ENCODE results near the gene MEF2B.
A peak's percentile ranks its signal among the peaks of the same experiment; 100 is the strongest.
"Not testable (repeated sequence)": the region's sequence is repeated elsewhere in the genome, so short reads cannot be mapped to it uniquely, and the experiment has no call there.

MEF2B gene

DNA sequence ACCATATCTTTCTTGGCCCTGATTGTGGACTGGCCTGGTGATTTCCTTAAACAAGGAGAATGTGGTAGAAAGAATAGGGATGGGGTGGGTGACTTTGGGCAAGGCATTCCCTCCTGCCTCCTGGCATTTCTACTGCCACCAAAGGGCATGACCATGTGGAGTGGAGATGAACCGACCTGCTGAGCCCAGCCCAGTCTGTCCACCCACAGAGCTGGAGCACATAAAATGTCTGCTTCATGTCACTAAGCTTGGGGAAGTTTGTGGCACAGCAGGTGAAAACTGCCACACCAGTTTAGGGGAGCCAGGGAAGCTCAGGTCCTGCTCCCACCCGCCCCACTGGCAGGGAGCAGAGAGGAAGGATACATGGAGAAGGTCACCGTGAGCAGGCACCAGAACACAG, 38.1 kb downstream of the MEF2B start:
- DNase-seq (ENCODE audit: low spot score): no peak

GRCh38 chr19:19126102-19126501, 44.0 kb downstream of the MEF2B start:
- no peak for DNase-seq (ENCODE audit: low spot score)

- no peak for DNase-seq (ENCODE audit: low spot score)
These were observed 46.7 kb downstream of the MEF2B start for GRCh38 chr19:19123386-19123785.

- no peak for DNase-seq (ENCODE audit: low spot score)
These were observed 47.2 kb downstream of the MEF2B start for GRCh38 chr19:19122902-19123301.

DNA sequence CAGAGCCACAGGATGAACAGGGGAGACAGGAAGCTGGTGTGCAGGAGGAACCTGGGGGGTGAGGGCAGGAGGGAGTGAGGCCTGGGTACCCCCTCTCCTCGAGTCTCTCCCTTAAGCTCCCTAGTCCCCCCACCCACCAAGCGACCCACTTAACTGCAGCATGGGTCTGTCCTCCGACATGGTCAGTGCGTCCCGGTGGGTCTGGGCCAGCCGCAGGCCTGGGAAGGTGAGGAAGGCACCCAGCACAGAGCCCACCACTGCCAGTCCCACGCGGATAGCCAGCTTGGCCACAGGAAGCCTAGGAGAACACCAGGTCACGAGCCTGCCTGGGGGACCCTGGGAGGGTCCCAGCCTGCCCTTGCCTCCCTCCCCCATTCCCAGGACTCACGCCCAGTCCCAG, 48.7 kb downstream of the MEF2B start:
- no peak for DNase-seq (ENCODE audit: low spot score)

GRCh38 chr19:19120308-19121231, 49.5 kb downstream of the MEF2B start:
- DNase-seq (ENCODE audit: low spot score): peak; percentile 49

GRCh38 chr19:19119325-19120237, 50.5 kb downstream of the MEF2B start:
- DNase-seq (ENCODE audit: low spot score): no peak

- no peak for DNase-seq (ENCODE audit: low spot score)
These were observed 54.1 kb downstream of the MEF2B start for GRCh38 chr19:19115954-19116353.

DNA sequence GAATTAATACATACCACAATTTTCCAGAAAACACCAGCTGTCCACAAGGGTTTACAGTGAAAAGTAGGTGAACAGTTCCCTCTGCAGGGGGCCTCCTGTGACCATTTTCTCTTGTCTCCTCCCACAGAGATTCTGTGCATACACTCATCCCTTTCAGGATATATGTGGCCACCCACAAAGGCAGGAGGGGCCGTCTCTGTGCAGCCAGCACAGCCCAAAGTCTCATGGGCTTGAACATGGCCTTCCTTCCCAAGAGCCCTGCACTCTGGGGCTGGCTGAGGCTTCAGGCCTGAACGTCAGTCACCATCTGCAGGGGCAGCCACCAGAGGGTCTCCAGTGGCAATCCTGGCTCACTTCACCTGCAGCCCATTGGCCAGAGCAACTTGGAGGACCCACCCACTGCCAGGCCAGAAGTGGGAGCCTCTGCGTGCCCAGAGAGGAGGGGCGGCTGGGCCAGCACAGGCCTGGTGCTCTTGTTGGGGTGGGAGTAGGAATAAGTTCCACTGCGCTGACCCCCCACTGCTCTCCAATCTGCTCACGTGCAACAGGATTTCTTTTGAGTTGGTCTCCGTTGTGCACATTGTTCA, 56.9 kb downstream of the MEF2B start:
- DNase-seq (ENCODE audit: low spot score): peak; percentile 77

DNA sequence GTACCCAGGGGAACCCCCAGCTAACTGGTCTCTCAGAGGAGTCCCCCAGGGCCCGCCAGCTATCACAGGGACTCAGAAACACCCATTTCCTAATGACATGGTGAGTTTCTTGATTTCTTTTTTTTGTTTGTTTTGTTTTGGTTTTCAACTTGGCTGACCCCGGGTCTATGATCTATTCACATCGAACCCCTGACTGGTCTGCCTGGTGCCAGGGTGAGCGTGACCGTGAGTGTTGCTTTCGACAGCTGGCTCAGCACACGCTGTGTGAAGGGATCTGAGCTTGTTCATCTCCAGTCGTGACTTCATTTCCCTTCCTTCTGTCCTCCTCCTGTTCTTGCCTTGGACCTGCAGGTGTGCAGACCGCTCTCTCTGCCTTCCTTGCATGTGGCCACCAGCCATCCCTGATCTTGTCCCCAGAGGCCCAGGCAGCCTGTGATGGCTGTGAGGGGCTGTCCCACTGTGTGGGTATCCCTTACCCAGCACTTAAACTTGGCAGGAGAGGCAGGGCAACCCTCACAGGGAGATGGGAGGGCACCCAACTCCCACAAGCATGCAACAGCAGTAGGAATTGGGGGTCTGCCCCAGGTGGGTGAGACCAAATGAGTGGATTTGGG, 58.0 kb downstream of the MEF2B start:
- DNase-seq (ENCODE audit: low spot score): no peak

- DNase-seq (ENCODE audit: low spot score): no peak
These were observed 58.8 kb downstream of the MEF2B start for GRCh38 chr19:19111136-19111835.

DNA sequence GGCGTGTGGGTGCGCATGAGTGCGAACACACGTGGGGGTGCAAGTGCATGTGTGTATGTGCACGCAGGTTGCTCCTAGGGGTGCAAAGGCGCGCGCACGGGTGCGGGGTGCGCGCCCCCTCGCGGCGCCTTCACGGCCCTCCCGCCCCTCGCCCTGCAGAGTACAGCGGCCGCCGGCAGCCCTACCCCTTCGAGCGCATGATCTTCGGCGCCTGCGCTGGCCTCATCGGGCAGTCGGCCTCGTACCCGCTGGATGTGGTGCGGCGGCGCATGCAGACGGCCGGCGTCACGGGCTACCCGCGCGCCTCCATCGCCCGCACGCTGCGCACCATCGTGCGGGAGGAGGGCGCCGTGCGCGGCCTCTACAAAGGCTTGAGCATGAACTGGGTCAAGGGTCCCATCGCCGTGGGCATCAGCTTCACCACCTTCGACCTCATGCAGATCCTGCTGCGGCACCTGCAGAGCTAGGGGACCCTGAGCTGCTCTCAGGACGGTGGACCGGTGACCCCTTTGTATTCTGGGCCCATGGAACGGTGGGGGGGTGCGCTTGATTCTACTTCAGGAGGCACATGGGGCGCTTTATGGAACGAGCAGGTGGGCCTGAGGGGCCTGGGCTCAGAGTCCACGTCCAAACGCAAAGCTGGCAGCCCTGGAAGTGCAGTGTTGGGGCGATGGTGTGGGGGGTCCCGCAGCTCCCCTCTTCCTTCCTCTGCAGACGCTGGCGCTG, 59.5 kb downstream of the MEF2B start:
- no peak for DNase-seq (ENCODE audit: low spot score)

DNA sequence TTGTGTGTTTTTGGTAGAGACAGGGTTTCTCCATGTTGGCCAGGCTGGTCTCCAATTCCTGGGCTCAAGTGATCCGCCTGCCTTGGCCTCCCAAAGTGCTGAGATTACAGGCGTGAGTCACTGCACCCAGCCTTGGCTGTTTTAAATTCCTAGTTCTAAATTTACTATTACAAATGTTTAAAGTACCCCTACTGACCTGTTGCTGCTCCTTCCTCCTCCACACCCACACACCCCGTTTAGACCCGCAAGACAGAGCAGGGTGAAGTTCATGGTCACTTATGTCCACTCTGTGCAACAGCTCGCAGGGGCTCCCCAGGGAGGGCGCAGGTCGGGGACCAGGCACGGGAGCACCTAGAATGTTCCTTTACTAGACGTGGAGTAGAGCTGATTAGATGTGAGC, 60.5 kb downstream of the MEF2B start:
- no peak for DNase-seq (ENCODE audit: low spot score)

DNA sequence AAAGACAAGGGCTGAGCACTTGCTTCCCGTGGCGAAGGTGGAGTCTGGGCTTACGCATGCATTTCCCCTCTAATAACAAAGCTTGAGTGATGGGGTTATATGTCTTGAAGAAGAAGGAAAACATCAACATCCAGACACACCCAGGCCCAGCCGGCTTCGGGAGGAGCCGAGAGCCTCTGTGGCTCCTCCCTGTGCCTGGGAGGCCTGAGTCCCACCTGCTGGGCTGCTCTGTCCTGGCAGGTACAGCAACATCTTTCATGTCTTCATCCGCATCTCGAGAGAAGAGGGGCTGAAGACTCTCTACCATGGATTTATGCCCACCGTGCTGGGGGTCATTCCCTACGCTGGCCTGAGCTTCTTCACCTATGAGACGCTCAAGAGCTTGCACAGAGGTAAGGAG, 62.4 kb downstream of the MEF2B start:
- no peak for DNase-seq (ENCODE audit: low spot score)

- DNase-seq (ENCODE audit: low spot score): not testable (repeated sequence)
These were observed 63.1 kb downstream of the MEF2B start for GRCh38 chr19:19106938-19107337.

DNA sequence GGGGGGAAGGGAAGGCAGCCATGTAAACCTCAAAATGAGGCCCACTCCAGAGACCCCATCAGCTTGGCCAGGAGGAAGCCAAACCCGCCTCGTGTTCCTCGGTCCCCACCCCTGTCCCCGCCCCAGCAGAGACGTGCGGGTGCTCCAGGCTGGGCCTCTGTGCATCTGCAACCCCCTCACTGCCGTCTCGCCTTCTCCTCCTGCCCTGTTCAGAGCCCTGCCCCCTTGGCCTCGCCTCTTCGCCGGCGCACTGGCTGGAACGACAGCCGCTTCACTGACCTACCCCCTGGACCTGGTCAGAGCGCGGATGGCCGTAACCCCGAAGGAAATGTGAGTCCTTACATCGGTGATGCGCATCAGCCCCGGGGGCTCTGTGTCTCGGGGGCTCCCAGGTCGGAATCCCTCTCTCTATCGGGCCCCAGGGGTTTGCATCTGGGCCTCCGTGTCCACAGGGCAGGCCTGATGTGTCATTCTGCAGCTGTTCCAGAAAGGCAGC, 64.0 kb downstream of the MEF2B start:
- DNase-seq (ENCODE audit: low spot score): no peak

- no peak for DNase-seq (ENCODE audit: low spot score)
These were observed 64.6 kb downstream of the MEF2B start for GRCh38 chr19:19105365-19106055.

DNA sequence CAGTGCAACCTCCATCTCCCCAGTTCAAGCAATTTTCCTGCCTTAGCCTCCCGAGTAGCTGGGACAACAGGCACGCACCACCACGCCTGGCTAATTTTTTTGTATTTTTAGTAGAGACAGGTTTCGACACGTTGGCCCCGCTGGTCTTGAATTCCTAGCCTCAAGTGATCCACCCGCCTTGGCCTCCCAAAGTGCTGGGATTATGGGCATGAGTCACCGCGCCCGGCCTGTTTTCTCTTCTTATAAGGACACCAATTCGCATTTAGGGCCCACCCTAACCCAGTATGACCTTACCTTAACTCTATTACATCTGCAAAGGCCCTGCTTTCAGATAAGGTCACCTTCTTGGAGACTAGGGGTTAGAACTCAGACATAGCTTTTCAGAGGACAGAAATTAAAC, 66.9 kb downstream of the MEF2B start:
- DNase-seq (ENCODE audit: low spot score): no peak

DNA sequence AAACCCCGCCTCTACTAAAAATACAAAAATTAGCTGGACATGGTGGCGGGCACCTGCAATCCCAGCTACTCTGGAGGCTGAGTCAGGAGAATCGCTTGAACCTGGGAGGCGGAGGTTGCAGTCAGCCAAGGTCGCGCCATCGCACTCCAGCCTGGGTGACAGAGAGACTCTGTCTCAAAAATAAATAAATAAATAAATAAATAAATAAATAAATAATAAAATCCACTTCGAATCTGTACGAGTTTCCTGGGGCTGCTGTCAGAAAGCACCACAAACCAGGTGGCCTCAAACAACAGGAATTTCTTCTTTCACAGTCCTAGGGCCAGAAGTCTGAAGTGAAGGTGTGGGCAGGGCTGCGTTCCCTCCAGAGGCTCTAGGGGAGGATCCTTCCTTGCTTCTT, 67.5 kb downstream of the MEF2B start:
- DNase-seq (ENCODE audit: low spot score): not testable (repeated sequence)

- no peak for DNase-seq (ENCODE audit: low spot score)
These were observed 68.5 kb downstream of the MEF2B start for GRCh38 chr19:19101540-19101939.
